Measurements from ENCODE around the gene KRTAP11-1. TPM values are rescaled to one million over a fixed set of nuclear protein-coding genes. Genes with fewer than 3 reads are reported as not detected.

The KRTAP11-1 gene, protein sequence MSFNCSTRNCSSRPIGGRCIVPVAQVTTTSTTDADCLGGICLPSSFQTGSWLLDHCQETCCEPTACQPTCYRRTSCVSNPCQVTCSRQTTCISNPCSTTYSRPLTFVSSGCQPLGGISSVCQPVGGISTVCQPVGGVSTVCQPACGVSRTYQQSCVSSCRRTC
- not detected for polyA plus RNA-seq (2012; ENCODE audit: insufficient read depth, insufficient read length, low read depth)

DNA sequence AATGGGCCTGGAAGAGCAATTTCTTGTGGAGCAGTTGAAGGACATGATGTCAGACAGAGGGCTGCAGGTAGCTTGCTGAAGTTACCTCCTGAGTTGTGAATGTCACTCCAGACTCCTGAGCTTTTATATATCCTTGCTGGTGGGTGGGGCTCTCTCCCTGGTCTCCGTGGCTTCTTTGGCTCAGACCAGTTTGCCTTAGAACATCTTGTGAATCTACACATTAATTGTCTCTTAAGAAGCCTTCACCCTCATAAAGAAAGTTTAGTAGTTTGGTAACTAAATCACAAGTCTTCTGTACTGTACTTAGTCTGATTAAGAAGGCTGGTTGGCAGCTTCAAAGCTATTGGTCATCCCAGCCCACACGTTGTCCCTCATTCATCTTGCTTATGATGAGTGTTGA lies at the start of gene KRTAP11-1:
KRTAP11-1 (minus strand) TSS at position 101 of the 400 bp plus-strand sequence; CDS start at position 45, 56 bp downstream.
- Histone ChIP-seq H3K4me1 (no peaks in the 10 kb centered on the region), H3K4me3 (ENCODE audit: low read depth, low read length) (no peak within 1 kb of the TSS), H3K27me3 (no peaks in the 10 kb centered on the region), H3K9me3 (no peaks in the 10 kb centered on the region), H3K36me3 (no peaks in the 10 kb centered on the region)
- no peak for DNase-seq
- TF ChIP-seq, protein P1, sequence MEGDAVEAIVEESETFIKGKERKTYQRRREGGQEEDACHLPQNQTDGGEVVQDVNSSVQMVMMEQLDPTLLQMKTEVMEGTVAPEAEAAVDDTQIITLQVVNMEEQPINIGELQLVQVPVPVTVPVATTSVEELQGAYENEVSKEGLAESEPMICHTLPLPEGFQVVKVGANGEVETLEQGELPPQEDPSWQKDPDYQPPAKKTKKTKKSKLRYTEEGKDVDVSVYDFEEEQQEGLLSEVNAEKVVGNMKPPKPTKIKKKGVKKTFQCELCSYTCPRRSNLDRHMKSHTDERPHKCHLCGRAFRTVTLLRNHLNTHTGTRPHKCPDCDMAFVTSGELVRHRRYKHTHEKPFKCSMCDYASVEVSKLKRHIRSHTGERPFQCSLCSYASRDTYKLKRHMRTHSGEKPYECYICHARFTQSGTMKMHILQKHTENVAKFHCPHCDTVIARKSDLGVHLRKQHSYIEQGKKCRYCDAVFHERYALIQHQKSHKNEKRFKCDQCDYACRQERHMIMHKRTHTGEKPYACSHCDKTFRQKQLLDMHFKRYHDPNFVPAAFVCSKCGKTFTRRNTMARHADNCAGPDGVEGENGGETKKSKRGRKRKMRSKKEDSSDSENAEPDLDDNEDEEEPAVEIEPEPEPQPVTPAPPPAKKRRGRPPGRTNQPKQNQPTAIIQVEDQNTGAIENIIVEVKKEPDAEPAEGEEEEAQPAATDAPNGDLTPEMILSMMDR (IDR thresholded peaks at IDR 0.05; ENCODE audit: low read depth, low read length), result no peak

DNA sequence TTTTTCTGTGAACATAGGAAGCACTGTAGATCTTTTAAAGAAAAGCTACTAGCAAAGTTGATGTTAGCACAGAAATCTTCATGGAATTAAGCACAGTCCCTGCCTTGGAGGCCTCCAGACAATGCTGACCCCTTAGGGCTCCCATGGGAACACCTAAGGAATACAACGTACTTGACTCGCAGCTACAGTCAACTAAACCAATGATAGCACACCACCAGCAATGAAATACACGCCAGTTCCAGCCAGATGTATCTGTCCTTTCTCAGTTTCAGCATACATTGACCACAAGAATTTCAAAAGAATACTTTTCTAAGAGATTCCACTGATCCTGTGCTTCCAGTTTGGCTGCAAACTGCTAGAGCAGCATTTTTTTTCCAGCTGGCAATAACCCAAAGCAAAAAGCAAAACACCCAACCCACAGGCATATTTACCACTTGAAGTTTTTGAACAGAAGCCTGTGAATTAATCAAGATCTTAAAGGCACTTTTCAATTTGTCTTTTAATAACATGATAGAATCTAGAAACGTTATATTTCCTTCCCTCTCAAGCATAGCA lies 42.8 kb upstream of the KRTAP11-1 start:
- H3K9me3 ChIP-seq, result no peaks in the 10 kb centered on the region
- H3K4me1 ChIP-seq, result no peaks in the 10 kb centered on the region
- H3K4me3 ChIP-seq (ENCODE audit: low read depth, low read length), result no peak overlapping the region
- TF ChIP-seq, protein P1 (IDR thresholded peaks at IDR 0.05; ENCODE audit: low read depth, low read length), result no peak
- DNase-seq, result no peak
- H3K36me3 ChIP-seq, result no peaks in the 10 kb centered on the region
- H3K27me3 ChIP-seq, result no peaks in the 10 kb centered on the region

DNA sequence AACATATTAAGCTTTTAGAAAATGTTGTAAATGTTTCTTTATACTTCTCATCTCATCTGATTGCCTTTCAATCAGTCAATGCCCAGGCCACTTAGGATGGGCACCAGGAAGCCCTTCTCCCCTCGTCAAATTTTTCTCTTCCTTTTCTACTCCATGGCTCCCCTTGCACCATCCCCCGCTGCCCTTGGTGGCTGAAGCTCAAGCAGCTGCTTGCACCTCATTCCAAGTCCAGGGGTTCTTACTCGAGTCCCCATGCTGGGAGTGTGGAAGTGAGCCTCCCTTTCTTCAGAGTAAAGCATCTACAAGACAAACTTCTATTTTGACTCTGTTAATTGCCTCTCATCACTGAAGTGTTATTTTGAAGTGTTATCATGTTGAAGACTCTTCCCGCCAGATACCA lies 39.7 kb upstream of the KRTAP11-1 start:
- DNase-seq, result no peak
- Histone ChIP-seq H3K4me3 (ENCODE audit: low read depth, low read length) (no peak overlapping the region), H3K9me3 (no peaks in the 10 kb centered on the region), H3K4me1 (no peaks in the 10 kb centered on the region), H3K36me3 (no peaks in the 10 kb centered on the region), H3K27me3 (no peaks in the 10 kb centered on the region; the same call in 1 of the 2 replicates)
- TF ChIP-seq, protein P1 (IDR thresholded peaks at IDR 0.05; ENCODE audit: low read depth, low read length), result no peak

DNA sequence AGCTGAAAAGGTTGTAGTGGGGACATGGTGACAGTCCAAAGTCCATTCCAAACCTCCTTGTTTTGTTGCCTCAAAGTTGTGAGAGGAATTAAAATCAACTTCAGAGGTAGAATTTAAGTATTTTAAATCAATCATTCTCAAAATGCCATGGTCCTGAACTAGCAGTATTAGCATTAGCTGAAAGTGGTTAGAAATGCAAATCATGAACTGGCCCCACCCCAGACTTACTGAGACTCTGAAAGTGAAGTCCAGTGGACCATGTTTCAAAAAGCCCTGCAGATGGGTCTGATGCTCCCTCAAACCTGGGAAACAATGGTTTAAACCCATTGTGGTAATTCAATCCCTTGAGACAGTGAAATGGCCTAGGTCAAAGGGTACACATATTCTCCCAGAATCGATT lies 36.2 kb upstream of the KRTAP11-1 start:
- H3K9me3 ChIP-seq, result no peaks in the 10 kb centered on the region
- H3K36me3 ChIP-seq, result no peaks in the 10 kb centered on the region
- H3K4me1 ChIP-seq, result no peaks in the 10 kb centered on the region
- TF ChIP-seq, protein P1 (IDR thresholded peaks at IDR 0.05; ENCODE audit: low read depth, low read length), result no peak
- H3K4me3 ChIP-seq (ENCODE audit: low read depth, low read length), result no peak overlapping the region
- H3K27me3 ChIP-seq, result no peaks in the 10 kb centered on the region; the same call in 1 of the 2 replicates
- DNase-seq, result no peak

DNA sequence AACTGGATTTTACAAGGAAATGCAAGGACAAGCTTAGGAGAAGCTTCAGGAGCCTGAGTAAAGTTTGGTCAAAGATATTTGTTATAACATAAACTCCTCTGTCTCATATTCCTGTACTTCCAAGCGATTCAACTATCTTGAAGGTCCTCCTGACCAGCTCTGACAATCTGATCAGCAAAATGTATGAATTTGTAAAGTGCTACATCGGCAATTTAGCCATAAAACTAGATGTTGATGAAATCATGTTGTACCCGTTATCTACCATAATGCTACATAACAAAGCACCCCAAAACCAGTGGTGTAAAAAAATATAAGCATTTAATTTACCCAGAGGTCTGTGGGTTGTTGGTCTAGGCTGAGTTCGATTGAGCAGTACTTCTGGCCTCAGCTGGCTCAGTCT lies 19.5 kb upstream of the KRTAP11-1 start:
- Histone ChIP-seq H3K36me3 (no peaks in the 10 kb centered on the region), H3K4me1 (no peaks in the 10 kb centered on the region), H3K27me3 (0 out of 2 replicates have a peak, but pooled peaks cover 5% of the 10 kb centered on the region), H3K4me3 (ENCODE audit: low read depth, low read length) (no peak overlapping the region), H3K9me3 (no peaks in the 10 kb centered on the region)
- DNase-seq, result no peak
- TF ChIP-seq, protein P1 (IDR thresholded peaks at IDR 0.05; ENCODE audit: low read depth, low read length), result no peak

DNA sequence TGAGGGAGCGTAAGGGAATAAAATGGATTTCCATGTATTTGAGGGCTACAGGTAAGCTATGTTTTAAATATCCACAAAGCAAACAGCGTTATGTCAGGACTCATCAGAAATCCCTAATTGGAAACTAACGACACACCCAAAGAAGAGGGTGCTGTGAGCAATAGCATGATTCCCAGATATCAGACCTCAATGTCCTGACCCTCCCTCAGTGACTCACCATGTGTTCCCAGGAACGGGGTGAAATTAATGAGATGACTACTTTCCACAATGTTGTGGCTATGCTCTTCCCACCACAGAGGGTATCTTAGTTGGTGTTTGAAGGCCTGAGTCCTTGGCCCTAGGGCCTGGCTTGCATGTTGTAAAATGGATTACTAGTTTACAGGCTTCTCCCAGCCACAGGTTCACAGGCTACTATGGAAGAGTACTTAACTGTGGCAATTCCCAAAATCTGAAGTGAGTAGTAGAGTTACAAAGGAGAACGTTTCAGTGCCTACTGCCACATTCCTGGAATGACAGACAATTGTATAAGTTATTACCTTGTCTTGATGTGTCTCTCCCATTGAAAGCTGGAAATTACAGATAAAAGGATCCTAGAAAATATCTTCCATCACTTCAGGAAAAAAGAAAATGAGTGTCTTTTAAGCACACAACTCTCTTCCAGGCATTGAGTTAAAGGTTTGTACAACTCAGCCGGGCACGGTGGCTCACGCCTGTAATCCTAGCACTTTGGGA lies 1.7 kb upstream of the KRTAP11-1 start:
- H3K9me3 ChIP-seq, result no peaks in the 10 kb centered on the region
- H3K27me3 ChIP-seq, result no peaks in the 10 kb centered on the region
- no peaks in the 10 kb centered on the region for H3K36me3 ChIP-seq
- TF ChIP-seq, protein P1 (IDR thresholded peaks at IDR 0.05; ENCODE audit: low read depth, low read length), result no peak
- no peak for DNase-seq
- no peak overlapping the region for H3K4me3 ChIP-seq (ENCODE audit: low read depth, low read length)
- H3K4me1 ChIP-seq, result no peaks in the 10 kb centered on the region

Measured in BE2C (cell line).